Activated T-helper 2 cell treated with anti-CD3 and anti-CD28 coated beads, Interferon-gamma antibody, Interleukin-2, Interleukin-4, amounts not matched to agents 10 μg/mL and 5 μg/mL and 100 μg/mL, durations not matched to agents 14 hours and 24 hours and 36 hours (primary cell): Measurements from ENCODE around the gene C19orf12. TPM values are rescaled to one million over a fixed set of nuclear protein-coding genes. Genes with fewer than 3 reads are reported as not detected.

ENCODE experiments used
- DNase-seq: peaks from one replicate; pipeline ENCODE4 v3.0.0; 2021; ENCODE audit warnings: low spot score
- H3K27ac Mint-ChIP-seq: one replicate; pipeline ENCODE4 v1.8.0; 2021; ENCODE audit warnings: mixed read lengths
- H3K27me3 Mint-ChIP-seq: one replicate; pipeline ENCODE4 v1.8.0; 2021; ENCODE audit warnings: low read depth, mixed read lengths
- H3K36me3 Mint-ChIP-seq: one replicate; pipeline ENCODE4 v1.8.0; 2021; ENCODE audit warnings: low read depth, mixed read lengths
- H3K4me1 Mint-ChIP-seq: one replicate; pipeline ENCODE4 v1.8.0; 2021; ENCODE audit warnings: low read depth, mixed read lengths
- H3K4me3 Mint-ChIP-seq: one replicate; pipeline ENCODE4 v1.8.0; 2021; ENCODE audit warnings: low read depth, mild to moderate bottlenecking, moderate library complexity, mixed read lengths
- H3K9me3 Mint-ChIP-seq: one replicate; pipeline ENCODE4 v1.8.0; 2021; ENCODE audit warnings: mixed read lengths
- intact Hi-C: fragments of 100-400 bp; cut with micrococcal nuclease; formaldehyde crosslinking; loops from one replicate; pipeline ENCODE4 v1.15.1; 2023
- total RNA-seq: library from RNA; stranded (reverse); gene quantifications from 2 replicates; pipeline ENCODE4 v1.2.3, GENCODE V29; 2022

The C19orf12 gene
- total RNA-seq, 1 donor from 2014 or later: 41.9 TPM

- peaks cover 4% of the 10 kb centered on the region for H3K9me3 Mint-ChIP-seq
- H3K4me3 Mint-ChIP-seq: no peak overlapping the region
- H3K27me3 Mint-ChIP-seq: no peaks in the 10 kb centered on the region
- peaks cover 9% of the 10 kb centered on the region for H3K36me3 Mint-ChIP-seq
- DNase-seq: no peak
- intact Hi-C loops: loop anchor here (1.0 to 2.0 kb wide), 2 partner anchors 14 to 65 kb away; no protein-coding TSS in a partner anchor
- H3K27ac Mint-ChIP-seq: peak overlapping the region; percentile 74
- H3K4me1 Mint-ChIP-seq: peaks cover 46% of the 10 kb centered on the region
Observed at GRCh38 chr19:29687244-29687896, 27.7 kb downstream of the C19orf12 start.

- intact Hi-C loops: loop anchor here (2.0 kb wide), 1 partner anchor 64 kb away; no protein-coding TSS in a partner anchor
- Mint-ChIP-seq H3K4me3 (no peak overlapping the region), H3K27ac (peak overlapping the region; percentile 8), H3K27me3 (no peaks in the 10 kb centered on the region), H3K4me1 (peaks cover 48% of the 10 kb centered on the region), H3K9me3 (peaks cover 4% of the 10 kb centered on the region), H3K36me3 (peaks cover 9% of the 10 kb centered on the region)
- DNase-seq: no peak
Observed at GRCh38 chr19:29686285-29686805, 28.7 kb downstream of the C19orf12 start.

- intact Hi-C loops: no loop called here
- Mint-ChIP-seq H3K27ac (no peak overlapping the region), H3K9me3 (peaks cover 4% of the 10 kb centered on the region), H3K4me3 (no peak overlapping the region), H3K27me3 (no peaks in the 10 kb centered on the region), H3K4me1 (peaks cover 55% of the 10 kb centered on the region), H3K36me3 (peaks cover 12% of the 10 kb centered on the region)
- DNase-seq: no peak
Observed at GRCh38 chr19:29685326-29685725, 29.7 kb downstream of the C19orf12 start.

GRCh38 chr19:29683009-29683408 is 32.1 kb downstream of the C19orf12 start:
- Mint-ChIP-seq H3K4me3 (no peak overlapping the region), H3K4me1 (peaks cover 52% of the 10 kb centered on the region), H3K9me3 (no peaks in the 10 kb centered on the region), H3K27ac (no peak overlapping the region), H3K36me3 (peaks cover 11% of the 10 kb centered on the region), H3K27me3 (no peaks in the 10 kb centered on the region)
- intact Hi-C loops: no loop called here
- DNase-seq: no peak

GRCh38 chr19:29682236-29682895 is 32.7 kb downstream of the C19orf12 start:
- no peak for DNase-seq
- H3K36me3 Mint-ChIP-seq: peaks cover 15% of the 10 kb centered on the region
- no peak overlapping the region for H3K4me3 Mint-ChIP-seq
- H3K4me1 Mint-ChIP-seq: peaks cover 46% of the 10 kb centered on the region
- H3K27ac Mint-ChIP-seq: no peak overlapping the region
- intact Hi-C loops: no loop called here
- no peaks in the 10 kb centered on the region for H3K9me3 Mint-ChIP-seq
- no peaks in the 10 kb centered on the region for H3K27me3 Mint-ChIP-seq

- intact Hi-C loops: no loop called here
- Mint-ChIP-seq H3K4me1 (peaks cover 45% of the 10 kb centered on the region), H3K36me3 (peaks cover 22% of the 10 kb centered on the region), H3K9me3 (no peaks in the 10 kb centered on the region), H3K27me3 (no peaks in the 10 kb centered on the region), H3K4me3 (peak overlapping the region; percentile 53), H3K27ac (peak overlapping the region; percentile 83)
- DNase-seq: no peak
Observed at GRCh38 chr19:29681422-29682235, 33.4 kb downstream of the C19orf12 start.

- intact Hi-C loops: no loop called here
- no peaks in the 10 kb centered on the region for H3K9me3 Mint-ChIP-seq
- H3K27me3 Mint-ChIP-seq: no peaks in the 10 kb centered on the region
- H3K4me3 Mint-ChIP-seq: peak overlapping the region; percentile 53
- peaks cover 44% of the 10 kb centered on the region for H3K4me1 Mint-ChIP-seq
- peaks cover 28% of the 10 kb centered on the region for H3K36me3 Mint-ChIP-seq
- H3K27ac Mint-ChIP-seq: peak overlapping the region; percentile 83
- DNase-seq: no peak
Observed at GRCh38 chr19:29680937-29681336, 34.1 kb downstream of the C19orf12 start.

GRCh38 chr19:29680447-29680846 is 34.6 kb downstream of the C19orf12 start:
- intact Hi-C loops: no loop called here
- Mint-ChIP-seq H3K27me3 (no peaks in the 10 kb centered on the region), H3K9me3 (no peaks in the 10 kb centered on the region), H3K4me3 (peak overlapping the region; percentile 21), H3K4me1 (peaks cover 46% of the 10 kb centered on the region), H3K36me3 (peaks cover 33% of the 10 kb centered on the region), H3K27ac (peak overlapping the region; percentile 83)
- peak; percentile 77 for DNase-seq

GRCh38 chr19:29679598-29680210 is 35.4 kb downstream of the C19orf12 start:
- DNase-seq: no peak
- Mint-ChIP-seq H3K36me3 (peaks cover 36% of the 10 kb centered on the region), H3K27ac (peak overlapping the region; percentile 84), H3K9me3 (no peaks in the 10 kb centered on the region), H3K4me3 (peak overlapping the region; percentile 17), H3K4me1 (peaks cover 42% of the 10 kb centered on the region), H3K27me3 (no peaks in the 10 kb centered on the region)
- intact Hi-C loops: no loop called here

- DNase-seq: no peak
- H3K4me3 Mint-ChIP-seq: no peak overlapping the region
- H3K36me3 Mint-ChIP-seq: peaks cover 41% of the 10 kb centered on the region
- intact Hi-C loops: no loop called here
- H3K9me3 Mint-ChIP-seq: no peaks in the 10 kb centered on the region
- H3K4me1 Mint-ChIP-seq: peaks cover 40% of the 10 kb centered on the region
- H3K27me3 Mint-ChIP-seq: no peaks in the 10 kb centered on the region
- H3K27ac Mint-ChIP-seq: no peak overlapping the region
Observed at GRCh38 chr19:29678484-29679106, 36.5 kb downstream of the C19orf12 start.

GRCh38 chr19:29677001-29677817 is 37.9 kb downstream of the C19orf12 start:
- Mint-ChIP-seq H3K9me3 (no peaks in the 10 kb centered on the region), H3K27me3 (no peaks in the 10 kb centered on the region), H3K4me3 (no peak overlapping the region), H3K36me3 (peaks cover 54% of the 10 kb centered on the region), H3K27ac (no peak overlapping the region), H3K4me1 (peaks cover 48% of the 10 kb centered on the region)
- intact Hi-C loops: no loop called here
- DNase-seq: no peak
